Natural killer cell treated with Interleukin-12 subunit alpha and Interleukin-12 subunit beta and Interleukin-15 and Interleukin-18, amount 100 ng/mL, for 72 hours (primary cell): ENCODE results near the gene ABCB4. TPM values are rescaled to one million over a fixed set of nuclear protein-coding genes. Genes with fewer than 3 reads are reported as not detected.

ENCODE experiments used
- ATAC-seq, 2 donors: fragments of 150-1000 bp; cut with Tn5 transposase in 1 of 2; sonication (Bioruptor Pico), chemical (Tn5 transposase) in 1 of 2; 2 replicates each; pipeline ENCODE4 v1.10.0; 2021
- DNase-seq: peaks from one replicate; pipeline ENCODE4 v3.0.0; 2022; ENCODE audit warnings: low spot score
- H3K27ac Mint-ChIP-seq, 2 donors: 1 replicate in 1 of 2; 2 replicates in 1 of 2; pipeline ENCODE4 v1.8.0; 2022; ENCODE audit warnings: mixed read lengths in 2 of 2, mild to moderate bottlenecking in 1 of 2, moderate library complexity in 1 of 2
- H3K27me3 Mint-ChIP-seq, 2 donors: 1 replicate in 1 of 2; 2 replicates in 1 of 2; pipeline ENCODE4 v1.8.0; 2022; ENCODE audit warnings: mixed read lengths in 2 of 2
- H3K36me3 Mint-ChIP-seq: one replicate; pipeline ENCODE4 v1.8.0; 2022; ENCODE audit warnings: mixed read lengths
- H3K4me1 Mint-ChIP-seq, 2 donors: 1 replicate in 1 of 2; 2 replicates in 1 of 2; pipeline ENCODE4 v1.8.0; 2022; ENCODE audit warnings: low read depth in 2 of 2, mixed read lengths in 2 of 2, mild to moderate bottlenecking in 1 of 2
- H3K4me3 Mint-ChIP-seq: one replicate; pipeline ENCODE4 v1.8.0; 2022; ENCODE audit warnings: mixed read lengths
- H3K9me3 Mint-ChIP-seq: 2 replicates; pipeline ENCODE4 v1.8.0; 2022; ENCODE audit warnings: mixed read lengths
- total RNA-seq, 2 donors: library from RNA; stranded (reverse); gene quantifications; one replicate each; pipeline ENCODE4 v1.2.3, GENCODE V29; 2022

Gene ABCB4
- total RNA-seq, 2 donors from 2014 or later, result 0.20 to 0.69 TPM

GRCh38 chr7:87499494-87499893, 24.0 kb upstream of the ABCB4 start:
- H3K27me3 Mint-ChIP-seq, result peaks cover 0 to 6% of the 10 kb centered on the region in 2 donors
- no peaks in the 10 kb centered on the region for H3K36me3 Mint-ChIP-seq
- no peak for DNase-seq
- H3K4me1 Mint-ChIP-seq, result no peaks in the 10 kb centered on the region
- ATAC-seq, result no peak
- no peak overlapping the region for H3K4me3 Mint-ChIP-seq
- H3K9me3 Mint-ChIP-seq, result no peaks in the 10 kb centered on the region
- H3K27ac Mint-ChIP-seq, result no peak overlapping the region

- ATAC-seq, result no peak
- no peak overlapping the region for H3K27ac Mint-ChIP-seq
- no peaks in the 10 kb centered on the region for H3K36me3 Mint-ChIP-seq
- no peak for DNase-seq
- H3K4me3 Mint-ChIP-seq, result no peak overlapping the region
- H3K4me1 Mint-ChIP-seq, result no peaks in the 10 kb centered on the region
- H3K27me3 Mint-ChIP-seq, result peaks cover 0 to 6% of the 10 kb centered on the region in 2 donors
- no peaks in the 10 kb centered on the region for H3K9me3 Mint-ChIP-seq
Measured at GRCh38 chr7:87498893-87499292, 23.4 kb upstream of the ABCB4 start.

- no peak overlapping the region for H3K4me3 Mint-ChIP-seq
- H3K9me3 Mint-ChIP-seq, result no peaks in the 10 kb centered on the region
- H3K4me1 Mint-ChIP-seq, result no peaks in the 10 kb centered on the region
- no peak for ATAC-seq
- no peak overlapping the region for H3K27ac Mint-ChIP-seq
- H3K27me3 Mint-ChIP-seq, result peaks cover 0 to 6% of the 10 kb centered on the region in 2 donors
- no peaks in the 10 kb centered on the region for H3K36me3 Mint-ChIP-seq
- DNase-seq, result no peak
Measured at GRCh38 chr7:87497482-87497881, 22.0 kb upstream of the ABCB4 start.

GRCh38 chr7:87495366-87495765, 19.9 kb upstream of the ABCB4 start:
- Mint-ChIP-seq H3K27ac (no peak overlapping the region), H3K27me3 (peaks cover 2 to 6% of the 10 kb centered on the region in 2 donors), H3K36me3 (peaks cover 4% of the 10 kb centered on the region), H3K4me1 (no peaks in the 10 kb centered on the region), H3K4me3 (no peak overlapping the region), H3K9me3 (peaks cover 3% of the 10 kb centered on the region)
- ATAC-seq, result no peak
- DNase-seq, result no peak

- no peak overlapping the region for H3K27ac Mint-ChIP-seq
- peaks cover 4% of the 10 kb centered on the region for H3K36me3 Mint-ChIP-seq
- DNase-seq (no peak), ATAC-seq (no peak)
- H3K27me3 Mint-ChIP-seq, result peaks cover 2 to 6% of the 10 kb centered on the region in 2 donors
- no peak overlapping the region for H3K4me3 Mint-ChIP-seq
- peaks cover 3% of the 10 kb centered on the region for H3K9me3 Mint-ChIP-seq
- H3K4me1 Mint-ChIP-seq, result no peaks in the 10 kb centered on the region
Measured at GRCh38 chr7:87494454-87494853, 19.0 kb upstream of the ABCB4 start.

- ATAC-seq, result no peak
- peaks cover 4 to 15% of the 10 kb centered on the region in 2 donors for H3K27me3 Mint-ChIP-seq
- no peak for DNase-seq
Measured at GRCh38 chr7:87483131-87483530, 7.7 kb upstream of the ABCB4 start.

GRCh38 chr7:87482115-87482514, 6.6 kb upstream of the ABCB4 start:
- H3K36me3 Mint-ChIP-seq, result no peaks in the 10 kb centered on the region
- H3K27ac Mint-ChIP-seq, result no peak overlapping the region
- H3K27me3 Mint-ChIP-seq, result peaks cover 0 to 18% of the 10 kb centered on the region in 2 donors
- no peaks in the 10 kb centered on the region for H3K4me1 Mint-ChIP-seq
- ATAC-seq (no peak), DNase-seq (no peak)
- no peaks in the 10 kb centered on the region for H3K9me3 Mint-ChIP-seq
- H3K4me3 Mint-ChIP-seq, result no peak overlapping the region

More at GRCh38 chr7:87483131-87483530, 7.7 kb upstream of the ABCB4 start:
- no peaks in the 10 kb centered on the region for H3K9me3 Mint-ChIP-seq
- H3K36me3 Mint-ChIP-seq, result peaks cover 3% of the 10 kb centered on the region
- no peaks in the 10 kb centered on the region for H3K4me1 Mint-ChIP-seq
- no peak overlapping the region for H3K27ac Mint-ChIP-seq
- H3K4me3 Mint-ChIP-seq, result no peak overlapping the region

- H3K36me3 Mint-ChIP-seq, result no peaks in the 10 kb centered on the region
- H3K4me3 Mint-ChIP-seq, result no peak overlapping the region
- no peaks in the 10 kb centered on the region for H3K9me3 Mint-ChIP-seq
- H3K27ac Mint-ChIP-seq, result no peak overlapping the region
- H3K27me3 Mint-ChIP-seq, result peaks cover 9 to 14% of the 10 kb centered on the region in 2 donors
- H3K4me1 Mint-ChIP-seq, result no peaks in the 10 kb centered on the region
- ATAC-seq (no peak), DNase-seq (no peak)
Measured at GRCh38 chr7:87480386-87480785, 4.9 kb upstream of the ABCB4 start.

- DNase-seq (no peak), ATAC-seq (no peak)
- H3K36me3 Mint-ChIP-seq, result no peaks in the 10 kb centered on the region
- peaks cover 9 to 14% of the 10 kb centered on the region in 2 donors for H3K27me3 Mint-ChIP-seq
- H3K9me3 Mint-ChIP-seq, result no peaks in the 10 kb centered on the region
- no peak overlapping the region for H3K27ac Mint-ChIP-seq
- no peak overlapping the region for H3K4me3 Mint-ChIP-seq
- H3K4me1 Mint-ChIP-seq, result no peaks in the 10 kb centered on the region
Measured at GRCh38 chr7:87479951-87480350, 4.5 kb upstream of the ABCB4 start.

- H3K27me3 Mint-ChIP-seq, result peaks cover 21 to 30% of the 10 kb centered on the region in 2 donors
- no peak overlapping the region for H3K27ac Mint-ChIP-seq
- peaks cover 5 to 6% of the 10 kb centered on the region in 2 donors for H3K4me1 Mint-ChIP-seq
- no peaks in the 10 kb centered on the region for H3K9me3 Mint-ChIP-seq
- H3K4me3 Mint-ChIP-seq, result peak overlapping the region; percentile 37
- H3K36me3 Mint-ChIP-seq, result no peaks in the 10 kb centered on the region
- DNase-seq (no peak), ATAC-seq (no peak)
Measured at GRCh38 chr7:87476179-87476557, 688 bp upstream of the ABCB4 start.

- Mint-ChIP-seq H3K4me1 (peaks cover 5 to 6% of the 10 kb centered on the region in 2 donors), H3K4me3 (peak overlapping the region; percentile 64), H3K9me3 (no peaks in the 10 kb centered on the region), H3K27me3 (peaks cover 25 to 37% of the 10 kb centered on the region in 2 donors), H3K36me3 (no peaks in the 10 kb centered on the region), H3K27ac (no peak overlapping the region)
- ATAC-seq (peak; percentile 44 to 52), DNase-seq (no peak)
Measured at GRCh38 chr7:87474533-87475358, 734 bp downstream of the ABCB4 start.

- ATAC-seq (no peak), DNase-seq (no peak)
- no peak overlapping the region for H3K27ac Mint-ChIP-seq
- H3K4me1 Mint-ChIP-seq, result peaks cover 5 to 6% of the 10 kb centered on the region in 2 donors
- peaks cover 25 to 37% of the 10 kb centered on the region in 2 donors for H3K27me3 Mint-ChIP-seq
- no peaks in the 10 kb centered on the region for H3K9me3 Mint-ChIP-seq
- no peak overlapping the region for H3K4me3 Mint-ChIP-seq
- no peaks in the 10 kb centered on the region for H3K36me3 Mint-ChIP-seq
Measured at GRCh38 chr7:87473986-87474385, 1.5 kb downstream of the ABCB4 start.

GRCh38 chr7:87473192-87473591, 2.3 kb downstream of the ABCB4 start:
- no peaks in the 10 kb centered on the region for H3K36me3 Mint-ChIP-seq
- H3K27ac Mint-ChIP-seq, result no peak overlapping the region
- H3K27me3 Mint-ChIP-seq, result peaks cover 25 to 37% of the 10 kb centered on the region in 2 donors
- H3K9me3 Mint-ChIP-seq, result no peaks in the 10 kb centered on the region
- H3K4me3 Mint-ChIP-seq, result no peak overlapping the region
- ATAC-seq, result no peak
- no peak for DNase-seq
- peaks cover 5 to 6% of the 10 kb centered on the region in 2 donors for H3K4me1 Mint-ChIP-seq

- DNase-seq (no peak), ATAC-seq (no peak)
- H3K4me1 Mint-ChIP-seq, result peaks cover 5 to 6% of the 10 kb centered on the region in 2 donors
- peaks cover 6% of the 10 kb centered on the region for H3K36me3 Mint-ChIP-seq
- H3K9me3 Mint-ChIP-seq, result peaks cover 3% of the 10 kb centered on the region
- peaks cover 30 to 38% of the 10 kb centered on the region in 2 donors for H3K27me3 Mint-ChIP-seq
- H3K4me3 Mint-ChIP-seq, result no peak overlapping the region
- no peak overlapping the region for H3K27ac Mint-ChIP-seq
Measured at GRCh38 chr7:87471473-87471872, 4.0 kb downstream of the ABCB4 start.
